Epithelial cell of proximal tubule (primary cell): ENCODE measurements around the gene HOXC12. TPM values are rescaled to one million over a fixed set of nuclear protein-coding genes. Genes with fewer than 3 reads are reported as not detected.

Experiments
- DNase-seq: peaks from one replicate; pipeline ENCODE4 v3.0.0-alpha.2; 2011; ENCODE audit warnings: low read depth
- H3K4me3 ChIP-seq: 2 replicates; pipeline ENCODE4 v1.5.1; 2011; ENCODE audit warnings: low read depth, mild to moderate bottlenecking, low read length
- total RNA-seq: library from RNA; depleted of rRNA; stranded (reverse); fragments of >200 nt; gene quantifications from 2 replicates; pipeline ENCODE4 v1.2.3, GENCODE V29; 2015
- TF ChIP-seq, protein P1 (sequence below): conservative IDR thresholded peaks from 2 replicates; pipeline ENCODE4 v1.5.1; 2012; ENCODE audit warnings: low read depth, mild to moderate bottlenecking, low read length

HOXC12 gene
- total RNA-seq, 1 donor from 2014 or later: not detected

DNA sequence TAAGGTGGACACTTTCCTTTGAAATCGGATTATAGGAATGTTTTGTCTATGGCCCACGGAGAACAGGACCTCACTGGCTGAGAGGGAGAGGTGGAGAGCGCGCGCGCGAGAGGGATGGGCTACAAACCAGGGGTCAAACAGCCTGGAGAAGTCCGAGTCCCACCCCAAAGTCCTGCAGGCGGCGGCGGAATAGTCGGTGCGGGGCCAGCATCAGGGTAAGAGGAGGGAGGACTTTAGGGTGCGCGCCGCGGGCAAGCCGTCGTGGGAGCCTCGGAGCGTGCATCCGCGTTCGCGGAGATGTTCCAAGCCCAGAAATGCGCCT lies 50.8 kb downstream of the HOXC12 start:
- no peak for DNase-seq
- TF ChIP-seq, protein P1, sequence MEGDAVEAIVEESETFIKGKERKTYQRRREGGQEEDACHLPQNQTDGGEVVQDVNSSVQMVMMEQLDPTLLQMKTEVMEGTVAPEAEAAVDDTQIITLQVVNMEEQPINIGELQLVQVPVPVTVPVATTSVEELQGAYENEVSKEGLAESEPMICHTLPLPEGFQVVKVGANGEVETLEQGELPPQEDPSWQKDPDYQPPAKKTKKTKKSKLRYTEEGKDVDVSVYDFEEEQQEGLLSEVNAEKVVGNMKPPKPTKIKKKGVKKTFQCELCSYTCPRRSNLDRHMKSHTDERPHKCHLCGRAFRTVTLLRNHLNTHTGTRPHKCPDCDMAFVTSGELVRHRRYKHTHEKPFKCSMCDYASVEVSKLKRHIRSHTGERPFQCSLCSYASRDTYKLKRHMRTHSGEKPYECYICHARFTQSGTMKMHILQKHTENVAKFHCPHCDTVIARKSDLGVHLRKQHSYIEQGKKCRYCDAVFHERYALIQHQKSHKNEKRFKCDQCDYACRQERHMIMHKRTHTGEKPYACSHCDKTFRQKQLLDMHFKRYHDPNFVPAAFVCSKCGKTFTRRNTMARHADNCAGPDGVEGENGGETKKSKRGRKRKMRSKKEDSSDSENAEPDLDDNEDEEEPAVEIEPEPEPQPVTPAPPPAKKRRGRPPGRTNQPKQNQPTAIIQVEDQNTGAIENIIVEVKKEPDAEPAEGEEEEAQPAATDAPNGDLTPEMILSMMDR: no peak
- peak overlapping the region; percentile 53 for H3K4me3 ChIP-seq

DNA sequence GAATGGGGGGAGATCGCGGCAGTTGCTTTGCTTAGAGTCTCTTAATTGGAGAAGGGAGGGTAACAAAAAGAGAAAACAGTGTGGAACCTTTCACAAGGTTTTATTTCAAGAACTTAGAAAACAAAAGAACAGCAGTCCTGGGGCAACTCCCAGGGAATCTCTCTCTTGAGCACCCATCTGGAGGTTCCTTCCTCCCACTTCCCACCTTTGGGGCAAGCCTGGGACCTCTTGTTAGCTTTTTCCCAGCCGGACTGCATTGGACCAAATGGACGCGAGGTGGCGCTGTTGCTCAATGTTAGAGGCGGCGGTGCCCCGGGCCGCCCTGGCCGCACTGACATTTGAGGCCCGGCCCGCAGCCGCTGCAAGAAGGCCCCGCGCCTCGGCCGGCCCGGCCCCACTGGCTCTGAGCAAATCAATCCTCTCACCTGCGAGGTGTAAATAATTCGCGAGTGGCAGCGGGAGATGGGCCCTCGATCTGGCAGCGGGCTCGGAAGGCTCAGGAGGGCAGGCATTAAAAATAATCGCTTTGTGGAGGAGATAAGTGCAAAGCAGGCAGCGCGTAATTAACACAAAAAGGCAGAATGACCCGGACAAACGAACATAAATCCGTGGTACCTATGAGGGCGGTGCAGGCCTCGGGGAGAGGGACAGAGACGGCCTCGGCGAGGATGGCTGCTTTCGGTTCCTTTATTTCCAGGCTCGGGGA lies 51.3 kb downstream of the HOXC12 start:
- no peak for DNase-seq
- TF ChIP-seq, protein P1: peak; percentile 81
- H3K4me3 ChIP-seq: peak overlapping the region; percentile 53

DNA sequence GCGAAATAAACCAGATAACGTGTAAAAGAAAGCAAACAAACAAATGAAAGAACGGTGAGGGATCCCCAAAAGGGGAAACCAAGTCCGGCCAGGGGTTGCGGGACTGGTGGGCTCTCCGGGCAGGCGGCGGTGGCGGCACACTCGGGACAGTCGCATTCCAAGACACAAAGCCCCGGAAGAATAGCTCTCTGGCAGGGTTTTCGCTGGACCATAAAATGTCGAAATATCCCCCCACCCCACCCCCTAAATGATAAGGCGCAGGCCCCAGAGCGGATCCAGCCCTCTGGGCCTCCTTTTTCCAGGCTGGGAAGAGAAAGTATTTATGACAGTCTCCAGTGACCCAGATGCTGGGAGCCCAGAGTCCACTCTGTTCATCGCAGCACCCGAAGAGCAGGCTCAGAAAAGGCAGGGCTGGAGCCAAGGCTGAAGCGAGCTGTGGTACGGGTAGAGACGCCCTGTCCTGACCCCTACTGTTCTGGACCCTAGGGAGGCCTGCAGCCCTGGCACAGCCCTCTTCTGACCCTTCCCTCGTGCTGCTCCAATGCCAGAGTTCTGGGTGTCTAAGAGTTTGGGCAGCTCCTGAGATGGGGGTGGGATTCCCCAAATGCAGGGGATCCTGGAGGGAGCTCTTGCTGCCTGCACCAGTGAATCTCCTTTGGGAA lies 52.0 kb downstream of the HOXC12 start:
- H3K4me3 ChIP-seq: peak overlapping the region; percentile 53
- no peak for DNase-seq
- TF ChIP-seq, protein P1: no peak

DNA sequence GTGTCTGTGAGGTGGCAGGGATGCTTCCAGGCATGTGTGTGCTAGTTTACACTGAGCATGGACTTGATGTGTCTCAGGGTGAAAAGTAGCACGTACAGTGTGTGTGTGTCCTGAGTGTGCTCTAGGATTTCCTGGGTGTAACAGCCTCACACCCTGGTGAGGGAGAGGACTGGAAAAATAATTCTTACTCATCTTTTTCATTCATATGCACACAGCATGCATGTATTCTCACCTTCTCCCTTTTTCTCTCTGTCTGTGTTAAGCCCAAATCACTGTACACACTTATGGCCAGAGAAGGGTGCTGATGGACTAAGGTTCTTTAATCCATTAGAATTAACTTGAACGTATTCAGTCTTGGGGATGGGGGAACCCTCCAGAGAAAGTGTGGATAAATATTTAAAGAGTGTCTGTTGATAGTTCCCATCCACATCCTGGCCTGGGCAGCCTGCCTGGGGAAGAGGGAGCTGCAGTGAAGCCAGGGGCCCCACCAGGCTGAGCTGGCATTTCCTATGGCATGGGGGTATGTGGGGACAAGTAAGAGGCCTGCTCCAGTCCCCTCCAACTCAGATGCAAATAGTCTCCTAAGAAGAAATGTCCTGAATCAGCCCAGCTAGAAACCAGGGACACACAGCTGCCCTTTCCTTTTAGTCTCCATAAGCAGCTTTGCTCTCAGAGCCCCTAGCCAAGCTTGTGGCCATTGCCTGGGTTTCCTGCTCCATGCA lies 53.0 kb downstream of the HOXC12 start:
- DNase-seq: no peak
- TF ChIP-seq, protein P1: no peak
- no peak overlapping the region for H3K4me3 ChIP-seq

DNA sequence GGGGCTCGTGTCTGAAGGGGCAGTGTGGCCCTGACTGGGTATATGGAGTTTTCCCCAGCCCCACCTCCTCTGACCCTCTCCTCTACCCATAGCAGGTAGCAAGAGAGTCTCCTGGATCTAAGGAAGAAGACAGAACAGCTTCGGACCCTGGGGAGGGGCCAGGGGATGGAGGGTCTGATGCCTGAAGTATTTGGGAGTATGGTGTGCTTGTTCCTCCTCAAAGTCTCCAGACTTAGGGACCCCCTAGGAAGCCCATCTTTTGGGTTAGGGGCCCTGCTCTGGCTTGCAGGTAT lies 53.5 kb downstream of the HOXC12 start:
- DNase-seq: no peak
- TF ChIP-seq, protein P1: no peak
- H3K4me3 ChIP-seq: peak overlapping the region; percentile 29

Other genes with a start within 250 kb of the HOXC12 start
- 16.8 and 41.2 TPM in 2 replicates for gene CALCOCO1, start 227.5 kb upstream of the HOXC12 start, total RNA-seq
- gene CISTR, start 202.9 kb upstream of the HOXC12 start, total RNA-seq: not detected in 2 replicates
- gene HOXC13, start 16.1 kb upstream of the HOXC12 start, total RNA-seq: not detected in 2 replicates
- 0.51 and 1.0 TPM in 2 replicates for gene HOXC11, start 18.2 kb downstream of the HOXC12 start, total RNA-seq
- gene HOTAIR, start 20.1 kb downstream of the HOXC12 start, total RNA-seq: 0.14 TPM in 1 of 2 replicates, not detected in the other
- 9.5 and 15.7 TPM in 2 replicates for gene HOXC10, start 30.2 kb downstream of the HOXC12 start, total RNA-seq
- gene HOXC9, start 45.3 kb downstream of the HOXC12 start, total RNA-seq: 9.9 and 11.0 TPM in 2 replicates
- 1.3 and 1.4 TPM in 2 replicates for gene HOXC8, start 54.1 kb downstream of the HOXC12 start, total RNA-seq
- gene HOXC6, start 73.5 kb downstream of the HOXC12 start, total RNA-seq: 2.7 and 3.2 TPM in 2 replicates
- 0.80 and 1.2 TPM in 2 replicates for gene HOXC5, start 78.1 kb downstream of the HOXC12 start, total RNA-seq
- 2.8 and 3.3 TPM in 2 replicates for gene HOXC4, start 98.9 kb downstream of the HOXC12 start, total RNA-seq
- gene SMUG1, start 234.1 kb downstream of the HOXC12 start, total RNA-seq: 44.6 and 48.0 TPM in 2 replicates